ENCODE results near the gene SHB.

DNA sequence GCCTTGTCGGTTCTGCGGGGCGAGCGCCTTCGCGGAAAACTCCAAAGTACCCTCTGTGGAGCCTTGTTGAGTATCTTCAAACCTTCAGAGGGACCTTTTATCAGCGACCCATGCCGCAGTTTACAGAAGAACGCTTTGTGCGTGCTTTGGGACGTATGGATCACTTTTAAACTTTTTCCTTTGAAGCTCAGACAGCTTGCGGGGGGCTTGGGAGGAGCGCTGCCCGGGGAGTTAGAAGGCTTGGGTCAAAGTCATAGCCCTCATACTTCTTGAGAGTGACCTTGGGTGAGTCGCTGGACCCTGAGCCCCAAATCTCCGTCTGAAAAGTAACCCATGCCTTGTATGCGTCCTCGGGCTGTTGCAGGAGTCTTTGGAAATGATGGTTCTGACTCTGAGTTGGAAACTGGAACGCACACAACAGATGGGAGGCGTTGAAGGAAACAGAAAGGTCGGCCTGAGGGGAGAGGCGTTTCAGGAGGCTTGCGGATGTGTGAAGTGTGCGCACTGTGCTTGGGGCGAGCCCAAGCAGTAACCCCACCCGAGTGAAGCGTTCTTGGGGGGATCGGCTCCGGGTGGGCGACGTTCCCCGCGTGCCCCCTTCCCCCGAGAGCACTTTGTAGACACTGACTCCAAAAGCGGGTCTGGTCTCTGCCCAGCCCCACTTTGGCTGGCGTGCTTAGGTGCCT, 164.4 kb downstream of the SHB start:
- TF ChIP-seq, protein P1, sequence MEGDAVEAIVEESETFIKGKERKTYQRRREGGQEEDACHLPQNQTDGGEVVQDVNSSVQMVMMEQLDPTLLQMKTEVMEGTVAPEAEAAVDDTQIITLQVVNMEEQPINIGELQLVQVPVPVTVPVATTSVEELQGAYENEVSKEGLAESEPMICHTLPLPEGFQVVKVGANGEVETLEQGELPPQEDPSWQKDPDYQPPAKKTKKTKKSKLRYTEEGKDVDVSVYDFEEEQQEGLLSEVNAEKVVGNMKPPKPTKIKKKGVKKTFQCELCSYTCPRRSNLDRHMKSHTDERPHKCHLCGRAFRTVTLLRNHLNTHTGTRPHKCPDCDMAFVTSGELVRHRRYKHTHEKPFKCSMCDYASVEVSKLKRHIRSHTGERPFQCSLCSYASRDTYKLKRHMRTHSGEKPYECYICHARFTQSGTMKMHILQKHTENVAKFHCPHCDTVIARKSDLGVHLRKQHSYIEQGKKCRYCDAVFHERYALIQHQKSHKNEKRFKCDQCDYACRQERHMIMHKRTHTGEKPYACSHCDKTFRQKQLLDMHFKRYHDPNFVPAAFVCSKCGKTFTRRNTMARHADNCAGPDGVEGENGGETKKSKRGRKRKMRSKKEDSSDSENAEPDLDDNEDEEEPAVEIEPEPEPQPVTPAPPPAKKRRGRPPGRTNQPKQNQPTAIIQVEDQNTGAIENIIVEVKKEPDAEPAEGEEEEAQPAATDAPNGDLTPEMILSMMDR (IDR thresholded peaks at IDR 0.05; ENCODE audit: low read depth, low read length) = no peak
- TF ChIP-seq EZH2phosphoT487 (IDR thresholded peaks at IDR 0.05; ENCODE audit: low read depth) = no peak
